GM12878 (cell line): Measurements from ENCODE around the gene MAPK1IP1L. TPM values are rescaled to one million over a fixed set of nuclear protein-coding genes. Genes with fewer than 3 reads are reported as not detected.

Experiments
- BRCA1 ChIP-seq: IDR thresholded peaks from 2 replicates; pipeline ENCODE4 v1.6.1; 2011; ENCODE audit warnings: low read depth, low read length, improper control_type of control experiment
- CEBPZ ChIP-seq: fragments of 150-350 bp; IDR thresholded peaks from 2 replicates; pipeline ENCODE4 v1.6.1; 2016; ENCODE audit warnings: low read depth, low read length
- GATAD2B ChIP-seq: fragments of 450-650 bp; conservative IDR thresholded peaks from 2 replicates; pipeline ENCODE4 v1.6.1; 2017; ENCODE audit warnings: low read depth, mild to moderate bottlenecking, moderate library complexity
- IKZF1 ChIP-seq: fragments of 450-650 bp; conservative IDR thresholded peaks from 2 replicates; pipeline ENCODE4 v1.6.1; 2017; ENCODE audit warnings: antibody characterized with exemption, mild to moderate bottlenecking
- JUNB ChIP-seq: IDR thresholded peaks from 2 replicates; pipeline ENCODE4 v1.6.1; 2016; ENCODE audit warnings: antibody characterized with exemption, mild to moderate bottlenecking
- MYC ChIP-seq: IDR thresholded peaks from 2 replicates; pipeline ENCODE4 v1.6.1; 2011; ENCODE audit warnings: mild to moderate bottlenecking, low read length, moderate library complexity, inconsistent platforms; ENCODE audit not compliant: insufficient read depth, insufficient replicate concordance, insufficient read length, severe bottlenecking
- PAX5 ChIP-seq: IDR thresholded peaks from 2 replicates; pipeline ENCODE4 v1.6.1; 2011; ENCODE audit warnings: low read depth, low read length, borderline replicate concordance
- RB1 ChIP-seq: fragments of 450-650 bp; formaldehyde crosslinking; IDR thresholded peaks from 2 replicates; pipeline ENCODE4 v1.6.1; 2017; ENCODE audit warnings: mild to moderate bottlenecking, borderline replicate concordance
- SIN3A ChIP-seq: IDR thresholded peaks from 2 replicates; pipeline ENCODE4 v1.6.1; 2012; ENCODE audit warnings: low read depth, low read length, improper control_type of control experiment
- SMC3 ChIP-seq: IDR thresholded peaks from 2 replicates; pipeline ENCODE4 v1.6.1; 2011; ENCODE audit warnings: low read length, improper control_type of control experiment, borderline replicate concordance
- STAT3 ChIP-seq: IDR thresholded peaks from 2 replicates; pipeline ENCODE4 v1.6.1; 2011; ENCODE audit warnings: low read depth, low read length, improper control_type of control experiment
- YBX1 ChIP-seq: fragments of 450-650 bp; IDR thresholded peaks from 2 replicates; pipeline ENCODE4 v1.6.1; 2016; ENCODE audit warnings: antibody characterized with exemption
- ZBTB4 ChIP-seq: fragments of 450-650 bp; formaldehyde crosslinking; IDR thresholded peaks from 2 replicates; pipeline ENCODE4 v1.4.0; 2022; ENCODE audit warnings: mild to moderate bottlenecking, moderate library complexity
- ZNF384 ChIP-seq: IDR thresholded peaks from 2 replicates; pipeline ENCODE4 v1.6.1; 2012; ENCODE audit warnings: low read depth, mild to moderate bottlenecking, low read length, improper control_type of control experiment, borderline replicate concordance
- polyA plus RNA-seq, 11 experiments: library from polyadenylated mRNA; depleted of rRNA in 4 of 11; unstranded in 6 of 11; stranded (reverse) in 5 of 11; fragments of >200 nt; fragmentation: Nextera tagmentation in 4 of 11; fragmentation: Illumina TruSeq in 1 of 11; extraction: Ambion mirVana in 4 of 11; extraction: Trizol in 1 of 11; gene quantifications; 1 replicate in 1 of 11; 2 replicates in 10 of 11; pipeline versions ENCODE4 v1.2.1 to v1.2.3, GENCODE V29; 2011 to 2016; ENCODE audit warnings: inconsistent platforms in 2 of 11, missing spikeins in 2 of 11, low read depth in 1 of 11
- total RNA-seq, 4 experiments: library from RNA; depleted of rRNA in 3 of 4; stranded (reverse); fragments of >200 nt in 3 of 4; fragmentation: Illumina TruSeq in 1 of 4; extraction: Trizol in 1 of 4; gene quantifications; 2 replicates each; pipeline versions ENCODE4 v1.2.1 to v1.2.3, GENCODE V29; 2013 to 2021
- TF ChIP-seq, protein P1 (sequence below): IDR thresholded peaks from 2 replicates; pipeline ENCODE4 v1.6.1; 2011; ENCODE audit warnings: borderline replicate concordance, low read depth, mild to moderate bottlenecking, moderate library complexity, low read length; ENCODE audit not compliant: insufficient read depth, poor library complexity, severe bottlenecking
- TF ChIP-seq, protein P2 (sequence below): fragments of 450-650 bp; IDR thresholded peaks from 2 replicates; pipeline ENCODE4 v1.6.1; 2017; ENCODE audit warnings: borderline replicate concordance

MAPK1IP1L gene
- total and polyA plus RNA-seq, 10 of the 15 experiments (the other 5 are each of a cell fraction or from before 2014, with no cell fraction given): 44.6 to 117 (median 73.0) TPM

DNA sequence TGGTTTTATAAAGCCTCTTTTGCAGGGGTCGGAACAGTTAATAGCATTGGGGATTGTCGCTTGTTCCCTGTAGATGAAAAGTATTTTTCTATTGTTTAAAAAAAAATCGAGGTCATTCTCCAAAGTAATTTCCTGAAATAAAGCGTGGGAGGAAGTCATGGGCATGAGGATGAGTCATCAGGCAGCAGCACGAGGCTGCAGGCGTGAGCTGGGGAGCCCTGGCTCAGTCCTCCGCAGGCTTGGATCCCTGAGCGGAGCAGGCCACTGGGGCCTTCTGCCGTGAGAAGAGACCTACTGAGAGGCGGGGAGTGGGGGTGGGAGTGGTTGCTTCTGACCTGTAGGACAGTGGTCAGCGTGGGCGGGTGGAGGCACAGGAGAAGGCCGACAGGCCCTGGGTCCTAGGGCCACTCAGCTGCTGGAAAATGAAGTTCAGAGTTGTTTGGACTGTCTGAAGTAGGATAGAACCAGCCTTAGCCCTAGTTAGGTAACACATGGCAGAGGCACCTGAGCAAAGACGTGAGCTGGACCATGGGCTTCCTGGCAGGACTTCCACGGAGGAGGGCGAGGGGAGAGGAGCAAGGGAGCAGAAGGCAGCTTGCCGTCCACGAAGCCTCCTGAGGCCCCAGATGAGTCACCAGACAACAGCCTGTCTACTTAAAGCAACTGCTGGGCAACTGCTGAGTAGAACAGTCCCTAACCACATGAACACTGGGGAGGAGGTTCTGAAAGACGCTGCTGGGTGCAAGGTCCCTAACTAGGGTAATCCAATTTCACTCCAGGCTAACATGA, 56.5 kb downstream of the MAPK1IP1L start (continued):
- no peak for TF ChIP-seq ZBTB4
- TF ChIP-seq, protein P1, sequence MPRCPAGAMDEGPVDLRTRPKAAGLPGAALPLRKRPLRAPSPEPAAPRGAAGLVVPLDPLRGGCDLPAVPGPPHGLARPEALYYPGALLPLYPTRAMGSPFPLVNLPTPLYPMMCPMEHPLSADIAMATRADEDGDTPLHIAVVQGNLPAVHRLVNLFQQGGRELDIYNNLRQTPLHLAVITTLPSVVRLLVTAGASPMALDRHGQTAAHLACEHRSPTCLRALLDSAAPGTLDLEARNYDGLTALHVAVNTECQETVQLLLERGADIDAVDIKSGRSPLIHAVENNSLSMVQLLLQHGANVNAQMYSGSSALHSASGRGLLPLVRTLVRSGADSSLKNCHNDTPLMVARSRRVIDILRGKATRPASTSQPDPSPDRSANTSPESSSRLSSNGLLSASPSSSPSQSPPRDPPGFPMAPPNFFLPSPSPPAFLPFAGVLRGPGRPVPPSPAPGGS: no peak
- no peak for TF ChIP-seq GATAD2B
- no peak for TF ChIP-seq YBX1
- TF ChIP-seq MYC: no peak
- no peak for TF ChIP-seq SMC3
- no peak for TF ChIP-seq STAT3
- no peak for TF ChIP-seq PAX5
- no peak for TF ChIP-seq RB1
- no peak for TF ChIP-seq CEBPZ
- TF ChIP-seq SIN3A: no peak
- TF ChIP-seq, protein P2, sequence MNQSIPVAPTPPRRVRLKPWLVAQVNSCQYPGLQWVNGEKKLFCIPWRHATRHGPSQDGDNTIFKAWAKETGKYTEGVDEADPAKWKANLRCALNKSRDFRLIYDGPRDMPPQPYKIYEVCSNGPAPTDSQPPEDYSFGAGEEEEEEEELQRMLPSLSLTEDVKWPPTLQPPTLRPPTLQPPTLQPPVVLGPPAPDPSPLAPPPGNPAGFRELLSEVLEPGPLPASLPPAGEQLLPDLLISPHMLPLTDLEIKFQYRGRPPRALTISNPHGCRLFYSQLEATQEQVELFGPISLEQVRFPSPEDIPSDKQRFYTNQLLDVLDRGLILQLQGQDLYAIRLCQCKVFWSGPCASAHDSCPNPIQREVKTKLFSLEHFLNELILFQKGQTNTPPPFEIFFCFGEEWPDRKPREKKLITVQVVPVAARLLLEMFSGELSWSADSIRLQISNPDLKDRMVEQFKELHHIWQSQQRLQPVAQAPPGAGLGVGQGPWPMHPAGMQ: no peak
- TF ChIP-seq ZNF384: no peak
- 0 out of 2 replicates have a peak, but pooled peaks have one; percentile 36 for TF ChIP-seq IKZF1
- TF ChIP-seq JUNB: peak; percentile 18; the same call in 1 of the 2 replicates
- TF ChIP-seq BRCA1: no peak
- TF ChIP-seq, all 136 proteins: peak for 5
